GM23338 (cell line): Measurements from ENCODE around the gene UPF3B. TPM values are rescaled to one million over a fixed set of nuclear protein-coding genes. Genes with fewer than 3 reads are reported as not detected.

Experiments
- ATAC-seq: fragments of 200-7000 bp; cut with Tn5 transposase; 3 replicates; pipeline ENCODE4 v1.9.1; 2020
- DNase-seq: peaks from one replicate; pipeline ENCODE4 v3.0.0-alpha.2; 2015; ENCODE audit warnings: low spot score
- H2AFZ ChIP-seq: fragments of 200-600 bp; sonication (generic); 2 replicates; pipeline ENCODE4 v1.8.0; 2016; ENCODE audit warnings: antibody characterized with exemption, mild to moderate bottlenecking, moderate library complexity
- H3F3A ChIP-seq: fragments of 200-600 bp; sonication (generic); replicated peaks from 2 replicates; pipeline ENCODE4 v1.8.0; 2017; ENCODE audit warnings: antibody characterized with exemption, mixed run types, low read depth
- H3K27ac ChIP-seq: fragments of 200-600 bp; sonication (generic); 2 replicates; pipeline ENCODE4 v1.6.1; 2016; ENCODE audit warnings: low read depth
- H3K27me3 ChIP-seq: fragments of 200-600 bp; sonication (generic); 2 replicates; pipeline ENCODE4 v1.8.0; 2016; ENCODE audit warnings: mild to moderate bottlenecking, mixed run types, moderate library complexity; ENCODE audit not compliant: insufficient read depth
- H3K36me3 ChIP-seq: fragments of 200-600 bp; sonication (generic); 2 replicates; pipeline ENCODE4 v1.8.0; 2016; ENCODE audit warnings: mild to moderate bottlenecking; ENCODE audit not compliant: insufficient read depth
- H3K4me1 ChIP-seq: fragments of 200-600 bp; sonication (generic); 2 replicates; pipeline ENCODE4 v1.8.0; 2016; ENCODE audit warnings: mild to moderate bottlenecking, moderate library complexity; ENCODE audit not compliant: insufficient read depth
- H3K4me2 ChIP-seq: fragments of 200-600 bp; sonication (generic); 2 replicates; pipeline ENCODE4 v1.7.1; 2017; ENCODE audit warnings: mixed run types
- H3K4me3 ChIP-seq: fragments of 200-600 bp; sonication (generic); 2 replicates; pipeline ENCODE4 v1.6.1; 2016; ENCODE audit warnings: mixed run types
- H3K79me2 ChIP-seq: fragments of 200-600 bp; sonication (generic); replicated peaks from 2 replicates; pipeline ENCODE4 v1.8.0; 2017; ENCODE audit warnings: mild to moderate bottlenecking; ENCODE audit not compliant: insufficient read depth
- H3K9me2 ChIP-seq: fragments of 200-600 bp; sonication (generic); 2 replicates; pipeline ENCODE4 v1.8.0; 2017; ENCODE audit not compliant: insufficient read depth
- H4K20me1 ChIP-seq: fragments of 200-600 bp; sonication (generic); replicated peaks from 2 replicates; pipeline ENCODE4 v1.8.0; 2017; ENCODE audit warnings: mild to moderate bottlenecking; ENCODE audit not compliant: insufficient read depth
- H3K27ac Mint-ChIP-seq: 2 replicates; pipeline ENCODE4 v1.8.0; 2020; ENCODE audit warnings: inconsistent platforms, mild to moderate bottlenecking, moderate library complexity, mixed read lengths
- H3K27me3 Mint-ChIP-seq: 3 replicates; pipeline ENCODE4 v1.8.0; 2022; ENCODE audit warnings: low read depth, mild to moderate bottlenecking, moderate library complexity, mixed read lengths, inconsistent platforms; ENCODE audit not compliant: insufficient read depth, poor library complexity
- H3K36me3 Mint-ChIP-seq: 3 replicates; pipeline ENCODE4 v1.8.0; 2021; ENCODE audit warnings: low read depth, mild to moderate bottlenecking, inconsistent platforms, moderate library complexity, mixed read lengths
- H3K4me1 Mint-ChIP-seq: 3 replicates; pipeline ENCODE4 v1.8.0; 2020; ENCODE audit warnings: mild to moderate bottlenecking, inconsistent platforms, mixed read lengths
- H3K4me3 Mint-ChIP-seq: 3 replicates; pipeline ENCODE4 v1.8.0; 2021; ENCODE audit warnings: moderate library complexity, mild to moderate bottlenecking, inconsistent platforms, mixed read lengths
- H3K9me3 Mint-ChIP-seq: 3 replicates; pipeline ENCODE4 v1.8.0; 2020; ENCODE audit warnings: moderate library complexity, mild to moderate bottlenecking, inconsistent platforms, mixed read lengths
- CTCF ChIP-seq, 2 experiments: fragments of 200-600 bp in 1 of 2; sonication (generic) in 1 of 2; conservative IDR thresholded peaks; 2 replicates each; pipeline versions ENCODE4 v1.5.1 to v1.6.1; 2016 to 2017; ENCODE audit warnings: antibody characterized with exemption in 2 of 2, low read depth in 2 of 2, mild to moderate bottlenecking in 2 of 2, moderate library complexity in 1 of 2
- ETS1 ChIP-seq: IDR thresholded peaks from 2 replicates; pipeline ENCODE4 v1.6.1; 2016; ENCODE audit warnings: antibody characterized with exemption
- polyA plus RNA-seq: library from polyadenylated mRNA; unstranded; fragments of >200 nt; fragmentation: Nextera tagmentation; extraction: Ambion mirVana; gene quantifications from 2 replicates; pipeline ENCODE4 v1.2.1, GENCODE V29; 2016
- small RNA-seq: library from RNA; depleted of rRNA; stranded (forward); fragments of <200 nt; gene quantifications from one replicate; pipeline ENCODE3, GENCODE V24; 2014; ENCODE audit warnings: low replicate concordance
- total RNA-seq: library from RNA; depleted of rRNA; stranded (reverse); fragments of >200 nt; shearing (Covaris generic); gene quantifications from 2 replicates; pipeline ENCODE4 v1.2.3, GENCODE V29; 2014; rRNA removed

Gene UPF3B
- total and polyA plus RNA-seq, 2 experiments from 2014 or later: 9.4 to 62.0 TPM

- H3K36me3 ChIP-seq: peaks cover 15% of the 10 kb centered on the region
- peaks cover 38% of the 10 kb centered on the region for H3K79me2 ChIP-seq
- peak; percentile 42 to 54 for TF ChIP-seq CTCF (conservative IDR thresholded peaks at IDR 0.05; ENCODE audit: low read depth in 2 of 2)
- no peak for TF ChIP-seq ETS1
- ATAC-seq: peak; percentile 65
- peaks cover 22% of the 10 kb centered on the region for H4K20me1 ChIP-seq
- peaks cover 12% of the 10 kb centered on the region; the same call in 1 of the 2 replicates for H3F3A ChIP-seq
- peak overlapping the region; percentile 86 for H3K27ac Mint-ChIP-seq
- peaks cover 75% of the 10 kb centered on the region for H3K36me3 Mint-ChIP-seq
- H3K4me3 ChIP-seq: no peak overlapping the region
- H3K27me3 ChIP-seq: no peaks in the 10 kb centered on the region
- peaks cover 9% of the 10 kb centered on the region; the same call in 2 of the 3 replicates for H3K4me1 Mint-ChIP-seq
- no peak overlapping the region for H2AFZ ChIP-seq
- H3K9me3 Mint-ChIP-seq: no peaks in the 10 kb centered on the region
- no peaks in the 10 kb centered on the region for H3K9me2 ChIP-seq
- DNase-seq: peak; percentile 47
- peaks cover 6% of the 10 kb centered on the region for H3K27me3 Mint-ChIP-seq
- 0 out of 2 replicates have a peak overlapping the region, but pooled peaks have one; percentile 23 for H3K27ac ChIP-seq
- H3K4me1 ChIP-seq: peaks cover 17% of the 10 kb centered on the region
- no peak overlapping the region for H3K4me2 ChIP-seq
- no peak overlapping the region; the same call in 2 of the 3 replicates for H3K4me3 Mint-ChIP-seq
These were observed 67.9 kb downstream of the UPF3B start for GRCh38 chrX:119784747-119785446.

Small RNA genes within 50 kb of the gene (small RNA-seq; reads per million reads assigned to genes)
- gene SNORA69: not detected

Other genes with a start within 250 kb of the UPF3B start
- 10.9 and 11.6 TPM in 2 replicates for gene NKRF, start 246.5 kb downstream of the UPF3B start, total RNA-seq
- 6.3 and 6.8 TPM in 2 replicates for gene NKRF, start 246.5 kb downstream of the UPF3B start, polyA plus RNA-seq
- 43.3 and 43.6 TPM in 2 replicates for gene SEPTIN6, start 159.8 kb downstream of the UPF3B start, total RNA-seq
- gene SEPTIN6, start 159.8 kb downstream of the UPF3B start, polyA plus RNA-seq: 36.9 and 37.0 TPM in 2 replicates
- gene SOWAHD, start 94.4 kb downstream of the UPF3B start, total RNA-seq: 3.8 and 5.1 TPM in 2 replicates
- 2.4 and 3.8 TPM in 2 replicates for gene SOWAHD, start 94.4 kb downstream of the UPF3B start, polyA plus RNA-seq
- gene RPL39, start 61.3 kb downstream of the UPF3B start, total RNA-seq: 2,883 and 2,910 TPM in 2 replicates
- gene RPL39, start 61.3 kb downstream of the UPF3B start, polyA plus RNA-seq: 2,912 and 3,172 TPM in 2 replicates
- gene RNF113A, start 18.8 kb upstream of the UPF3B start, total RNA-seq: 10.2 and 10.9 TPM in 2 replicates
- 20.3 and 23.3 TPM in 2 replicates for gene RNF113A, start 18.8 kb upstream of the UPF3B start, polyA plus RNA-seq
- 29.1 and 33.2 TPM in 2 replicates for gene NDUFA1, start 18.9 kb upstream of the UPF3B start, total RNA-seq
- 415 and 457 TPM in 2 replicates for gene NDUFA1, start 18.9 kb upstream of the UPF3B start, polyA plus RNA-seq
- 2.5 TPM in 1 of 2 replicates, not detected in the other for gene AKAP14, start 42.9 kb upstream of the UPF3B start, total RNA-seq
- 3.3 and 5.7 TPM in 2 replicates for gene AKAP14, start 42.9 kb upstream of the UPF3B start, polyA plus RNA-seq
- gene NKAP, start 90.8 kb upstream of the UPF3B start, total RNA-seq: 4.8 and 6.8 TPM in 2 replicates
- 10.4 and 11.6 TPM in 2 replicates for gene NKAP, start 90.8 kb upstream of the UPF3B start, polyA plus RNA-seq
- gene RHOXF2B, start 224.7 kb upstream of the UPF3B start, total RNA-seq: not detected in 2 replicates
- gene RHOXF2B, start 224.7 kb upstream of the UPF3B start, polyA plus RNA-seq: not detected in 2 replicates